ENCODE results near the gene FAM240B. TPM values are rescaled to one million over a fixed set of nuclear protein-coding genes. Genes with fewer than 3 reads are reported as not detected.

Gene FAM240B
- total and polyA plus RNA-seq, 2 donors: not detected

DNA sequence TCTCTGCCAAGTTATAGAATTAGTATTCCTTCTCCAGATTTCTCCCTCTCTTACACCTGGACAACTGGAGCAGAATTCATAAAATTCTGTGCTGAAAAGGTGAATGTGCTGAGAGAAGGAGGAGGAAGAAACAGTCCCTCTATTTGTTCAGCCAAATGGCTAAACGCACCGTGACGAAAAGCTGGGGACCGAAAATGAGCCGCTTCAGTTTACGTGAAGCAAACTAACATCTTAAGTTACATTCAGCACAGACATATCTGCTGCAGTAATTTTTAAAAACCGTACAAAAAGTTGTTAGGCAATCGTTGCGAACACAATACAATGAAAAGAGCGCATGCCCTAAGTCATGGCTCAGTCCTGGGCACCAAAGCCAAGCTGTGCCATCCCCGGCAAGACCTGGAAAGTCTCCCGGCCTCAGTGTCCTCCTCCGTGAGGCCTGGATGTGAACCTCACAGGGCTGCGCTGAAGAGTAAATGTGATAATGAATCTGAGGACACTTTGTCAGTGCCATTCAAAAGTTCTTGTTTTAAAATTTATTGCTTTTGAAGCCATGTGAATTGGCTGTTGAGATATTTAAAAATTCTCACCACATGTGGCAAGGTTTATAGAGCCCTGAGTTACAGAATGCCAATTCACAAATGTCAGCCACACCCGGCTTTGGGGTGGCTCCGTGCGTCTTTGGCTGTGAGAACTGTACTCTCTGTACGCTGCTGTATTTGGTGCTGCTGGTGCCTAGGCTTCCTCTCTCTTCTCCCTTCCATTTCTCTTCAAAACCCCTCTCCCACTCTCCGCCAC, 46.3 kb downstream of the FAM240B start:
- DNase-seq (ENCODE audit: extremely low spot score): no peak
- no peak overlapping the region for H3K4me3 ChIP-seq (ENCODE audit: low read depth, low read length)
- WGBS: 90% methylated on average over 19 of the region's 19 CpGs
- H3K27ac ChIP-seq (ENCODE audit: low read depth): no peak overlapping the region
- no peaks in the 10 kb centered on the region for H3K36me3 ChIP-seq (ENCODE audit: insufficient read depth)
- H3K4me1 ChIP-seq (ENCODE audit: insufficient read depth): no peaks in the 10 kb centered on the region

- Histone ChIP-seq H3K4me3 (ENCODE audit: low read depth, low read length) (no peak overlapping the region), H3K27ac (ENCODE audit: low read depth) (no peak overlapping the region), H3K4me1 (ENCODE audit: insufficient read depth) (no peaks in the 10 kb centered on the region), H3K36me3 (ENCODE audit: insufficient read depth) (no peaks in the 10 kb centered on the region)
- DNase-seq (ENCODE audit: extremely low spot score): no peak
- 84% methylated on average over 5 of the region's 5 CpGs for WGBS
Measured at GRCh38 chr9:38671748-38672147, 48.2 kb downstream of the FAM240B start.

- no peaks in the 10 kb centered on the region for H3K4me1 ChIP-seq (ENCODE audit: insufficient read depth)
- H3K27ac ChIP-seq (ENCODE audit: low read depth): no peak overlapping the region
- no peak overlapping the region for H3K4me3 ChIP-seq (ENCODE audit: low read depth, low read length)
- H3K36me3 ChIP-seq (ENCODE audit: insufficient read depth): no peaks in the 10 kb centered on the region
- DNase-seq (ENCODE audit: extremely low spot score): no peak
- 91% methylated on average over 4 of the region's 4 CpGs for WGBS
Measured at GRCh38 chr9:38671372-38671731, 48.6 kb downstream of the FAM240B start.

- H3K4me1 ChIP-seq (ENCODE audit: insufficient read depth): no peaks in the 10 kb centered on the region
- no peak overlapping the region for H3K27ac ChIP-seq (ENCODE audit: low read depth)
- no peak overlapping the region for H3K4me3 ChIP-seq (ENCODE audit: low read depth, low read length)
- 95% methylated on average over 5 of the region's 5 CpGs for WGBS
- H3K36me3 ChIP-seq (ENCODE audit: insufficient read depth): no peaks in the 10 kb centered on the region
- no peak for DNase-seq (ENCODE audit: extremely low spot score)
Measured at GRCh38 chr9:38670542-38671371, 49.2 kb downstream of the FAM240B start.

DNA sequence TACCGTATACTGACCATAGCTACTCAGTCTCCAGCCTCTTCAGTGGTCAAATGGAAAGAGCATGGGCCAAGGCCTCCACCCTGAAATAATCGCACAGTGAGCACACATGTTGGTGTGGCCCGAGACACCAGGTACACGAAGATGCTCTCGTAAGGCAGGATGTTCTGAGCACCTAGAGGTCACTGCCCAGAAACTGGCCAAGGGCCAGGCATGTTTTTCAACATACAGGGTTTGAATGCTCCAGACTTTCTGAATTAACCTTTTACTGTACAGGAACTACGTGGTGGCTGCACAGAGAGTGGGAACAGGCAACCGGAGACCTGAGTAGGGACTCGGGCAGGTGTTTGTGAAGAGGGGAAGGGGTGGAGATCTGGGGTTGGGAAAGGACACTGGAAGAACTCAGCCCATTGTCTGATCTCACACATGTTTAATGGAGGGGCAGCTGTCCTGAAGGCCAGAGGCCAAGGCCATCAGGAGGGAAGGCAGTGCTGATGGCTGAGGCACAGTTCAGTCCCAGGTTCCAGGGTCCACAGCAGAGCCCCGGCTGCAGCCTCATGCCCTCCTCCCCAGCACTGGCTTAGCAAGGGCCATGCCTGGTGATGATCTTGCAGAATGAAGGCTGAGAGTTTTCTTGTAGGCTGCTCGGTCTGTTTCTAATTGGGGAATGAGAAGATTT, 51.0 kb downstream of the FAM240B start:
- no peak for DNase-seq (ENCODE audit: extremely low spot score)
- H3K4me3 ChIP-seq (ENCODE audit: low read depth, low read length): no peak overlapping the region
- 86% methylated on average over 10 of the region's 10 CpGs for WGBS
- H3K27ac ChIP-seq (ENCODE audit: low read depth): no peak overlapping the region
- no peaks in the 10 kb centered on the region for H3K36me3 ChIP-seq (ENCODE audit: insufficient read depth)
- no peaks in the 10 kb centered on the region for H3K4me1 ChIP-seq (ENCODE audit: insufficient read depth)

- WGBS: 53% methylated on average over 8 of the region's 8 CpGs
- H3K4me3 ChIP-seq (ENCODE audit: low read depth, low read length): no peak overlapping the region
- no peaks in the 10 kb centered on the region for H3K4me1 ChIP-seq (ENCODE audit: insufficient read depth)
- H3K36me3 ChIP-seq (ENCODE audit: insufficient read depth): no peaks in the 10 kb centered on the region
- H3K27ac ChIP-seq (ENCODE audit: low read depth): no peak overlapping the region
- DNase-seq (ENCODE audit: extremely low spot score): no peak
Measured at GRCh38 chr9:38662763-38663593, 57.0 kb downstream of the FAM240B start.

GRCh38 chr9:38659538-38659937, 60.4 kb downstream of the FAM240B start:
- no peak for DNase-seq (ENCODE audit: extremely low spot score)

GRCh38 chr9:38656896-38657295, 63.0 kb downstream of the FAM240B start:
- 79% methylated on average over 5 of the region's 5 CpGs for WGBS
- no peak overlapping the region for H3K4me3 ChIP-seq (ENCODE audit: low read depth, low read length)

More at GRCh38 chr9:38659538-38659937, 60.4 kb downstream of the FAM240B start:
- WGBS: 82% methylated on average over 7 of the region's 7 CpGs
- no peak overlapping the region for H3K4me3 ChIP-seq (ENCODE audit: low read depth, low read length)
- H3K36me3 ChIP-seq (ENCODE audit: insufficient read depth): no peaks in the 10 kb centered on the region
- no peaks in the 10 kb centered on the region for H3K4me1 ChIP-seq (ENCODE audit: insufficient read depth)
- no peak overlapping the region for H3K27ac ChIP-seq (ENCODE audit: low read depth)

DNA sequence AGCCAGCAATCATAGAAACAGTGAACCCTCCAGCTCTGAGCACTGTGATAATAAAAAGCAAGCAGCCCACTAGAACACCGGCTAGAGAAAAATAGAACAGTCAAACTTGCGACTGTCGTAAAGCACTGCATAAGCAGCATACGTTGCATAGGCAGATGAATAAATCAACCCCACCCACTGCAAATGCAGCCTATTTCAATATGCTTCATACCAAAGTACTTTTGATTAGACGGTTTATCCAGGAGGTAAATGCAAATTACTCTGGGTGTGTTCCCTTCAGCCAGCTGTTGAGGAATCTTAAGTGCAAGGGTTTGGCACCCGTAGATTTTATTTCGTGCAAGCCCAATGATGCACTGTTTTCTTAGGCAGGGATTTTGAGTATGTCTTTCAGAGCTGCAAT, 67.4 kb downstream of the FAM240B start:
- no peak overlapping the region for H3K4me3 ChIP-seq (ENCODE audit: low read depth, low read length)
- no peak for DNase-seq (ENCODE audit: extremely low spot score)
- WGBS: 76% methylated on average over 7 of the region's 7 CpGs
- no peaks in the 10 kb centered on the region for H3K36me3 ChIP-seq (ENCODE audit: insufficient read depth)
- H3K27ac ChIP-seq (ENCODE audit: low read depth): no peak overlapping the region
- no peaks in the 10 kb centered on the region for H3K4me1 ChIP-seq (ENCODE audit: insufficient read depth)

More at GRCh38 chr9:38656896-38657295, 63.0 kb downstream of the FAM240B start:
- no peaks in the 10 kb centered on the region for H3K36me3 ChIP-seq (ENCODE audit: insufficient read depth)
- no peak overlapping the region for H3K27ac ChIP-seq (ENCODE audit: low read depth)
- DNase-seq (ENCODE audit: extremely low spot score): no peak
- H3K4me1 ChIP-seq (ENCODE audit: insufficient read depth): no peaks in the 10 kb centered on the region

DNA sequence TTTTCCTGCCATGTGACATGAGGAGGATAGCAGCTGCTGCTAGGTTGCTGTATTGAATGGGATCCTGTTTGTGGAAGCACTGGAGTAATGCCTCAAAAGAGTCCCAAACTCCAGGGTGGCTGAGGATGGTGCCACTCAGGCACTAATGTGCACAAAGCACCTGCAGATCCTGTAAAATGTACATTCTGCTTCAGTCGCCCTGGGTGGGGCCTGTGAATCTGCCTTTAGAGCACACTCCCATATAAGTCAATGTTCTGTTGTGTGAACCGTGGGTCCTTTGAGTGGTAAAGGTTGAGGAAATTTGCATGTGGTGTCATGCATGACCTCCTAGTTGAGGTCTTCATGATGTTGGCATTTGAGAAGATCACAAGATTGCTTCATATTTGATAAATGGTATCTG, 67.9 kb downstream of the FAM240B start:
- DNase-seq (ENCODE audit: extremely low spot score): no peak
- 73% methylated on average over 2 of the region's 2 CpGs for WGBS
- H3K27ac ChIP-seq (ENCODE audit: low read depth): no peak overlapping the region
- H3K36me3 ChIP-seq (ENCODE audit: insufficient read depth): no peaks in the 10 kb centered on the region
- no peaks in the 10 kb centered on the region for H3K4me1 ChIP-seq (ENCODE audit: insufficient read depth)
- no peak overlapping the region for H3K4me3 ChIP-seq (ENCODE audit: low read depth, low read length)

- Histone ChIP-seq H3K27ac (ENCODE audit: low read depth) (no peak overlapping the region), H3K4me3 (ENCODE audit: low read depth, low read length) (no peak overlapping the region), H3K4me1 (ENCODE audit: insufficient read depth) (no peaks in the 10 kb centered on the region), H3K36me3 (ENCODE audit: insufficient read depth) (no peaks in the 10 kb centered on the region)
- WGBS: 75% methylated on average over 8 of the region's 8 CpGs
- DNase-seq (ENCODE audit: extremely low spot score): no peak
Measured at GRCh38 chr9:38651400-38652042, 68.4 kb downstream of the FAM240B start.

DNA sequence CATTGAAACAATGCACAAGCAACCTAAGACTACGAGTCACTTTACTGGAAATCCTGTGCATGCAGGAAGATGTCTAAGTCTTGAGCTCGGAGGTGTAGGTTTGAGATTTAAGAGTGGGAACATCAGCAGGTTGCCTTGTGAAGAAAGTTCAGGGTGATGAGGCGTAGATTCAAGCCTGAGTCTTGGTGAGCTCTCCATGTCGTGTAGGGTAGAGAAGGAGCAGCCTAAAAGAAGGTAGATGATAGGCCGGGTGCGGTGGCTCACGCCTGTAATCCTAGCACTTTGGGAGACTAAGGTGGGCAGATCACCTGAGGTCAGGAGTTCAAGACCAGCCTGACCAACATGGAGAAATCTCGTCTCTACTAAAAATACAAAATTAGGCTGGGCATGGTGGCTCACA, 69.4 kb downstream of the FAM240B start:
- Histone ChIP-seq H3K36me3 (ENCODE audit: insufficient read depth) (no peaks in the 10 kb centered on the region), H3K27ac (ENCODE audit: low read depth) (no peak overlapping the region), H3K4me3 (ENCODE audit: low read depth, low read length) (no peak overlapping the region), H3K4me1 (ENCODE audit: insufficient read depth) (no peaks in the 10 kb centered on the region)
- no peak for DNase-seq (ENCODE audit: extremely low spot score)
- 94% methylated on average over 8 of the region's 8 CpGs for WGBS
